CD4-positive, alpha-beta T cell treated with Interferon gamma for 1 hour (primary cell): ENCODE results near the gene PFKFB1.

Source experiments
- DNase-seq: peaks from one replicate; pipeline ENCODE4 v3.0.0-alpha.2; 2020

The PFKFB1 gene

DNA sequence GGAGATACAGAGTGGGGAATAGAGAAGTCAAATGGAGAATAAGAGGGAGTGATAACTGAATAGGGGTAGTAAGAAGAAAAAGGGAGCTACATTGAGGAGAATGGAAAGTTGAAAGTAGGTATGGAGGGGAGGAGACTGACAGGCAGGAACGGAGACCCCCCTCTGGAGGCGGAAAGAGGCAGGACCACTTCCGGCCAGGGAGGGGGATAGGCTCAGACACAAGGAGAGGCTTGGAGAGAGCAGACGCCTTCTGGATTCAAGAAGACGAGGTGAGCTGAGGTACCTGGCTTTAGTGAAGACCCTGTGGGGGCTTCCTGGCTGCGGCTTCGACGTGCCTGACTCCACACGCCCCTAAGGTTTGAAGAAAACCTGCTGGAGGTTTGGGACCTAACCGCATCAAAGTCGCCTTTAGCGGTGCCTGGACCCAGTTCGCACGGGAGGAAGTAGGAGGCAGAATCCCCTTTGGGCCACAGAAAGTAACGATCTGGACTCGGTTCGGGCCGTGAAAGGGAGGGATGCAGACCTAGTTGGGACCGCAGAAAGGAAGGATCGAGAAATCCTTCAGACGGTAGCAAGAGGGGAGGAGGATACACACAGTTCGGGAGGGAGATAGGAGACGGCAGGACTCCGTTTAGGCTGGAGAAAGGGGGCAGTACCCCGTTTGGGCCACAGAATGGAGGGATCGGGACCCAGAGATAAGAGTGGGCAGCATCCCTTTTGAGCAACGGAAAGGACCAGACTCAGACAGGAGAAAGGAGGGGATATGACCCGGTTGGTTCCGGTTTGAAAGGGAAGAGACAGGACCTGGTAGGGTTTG lies 73.2 kb downstream of the PFKFB1 start, which contains the start of gene TRO:
Gene TRO (plus strand): TSS at position 215 of the 817 bp plus-strand sequence. CDS start 1,423 bp downstream, outside the sequence.
- DNase-seq, result no peak

DNA sequence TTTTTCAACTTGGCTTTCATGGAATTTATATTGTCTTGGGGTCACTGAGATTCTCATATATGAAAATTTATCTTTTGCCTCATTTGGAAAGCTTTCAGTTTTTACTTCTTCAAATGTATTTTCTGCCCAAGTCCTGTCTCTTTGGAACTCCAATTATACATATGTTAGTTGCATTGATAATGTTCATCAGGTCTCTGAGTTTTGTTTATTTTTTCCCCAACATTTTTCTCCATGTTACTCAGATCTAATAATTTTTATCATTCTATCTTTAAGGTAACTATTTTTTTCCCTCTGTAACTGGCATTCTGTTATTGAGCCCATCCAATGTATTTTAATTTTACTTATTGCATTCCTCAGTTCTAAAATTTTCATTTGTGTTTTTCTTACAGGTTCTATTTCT lies 84.0 kb downstream of the PFKFB1 start:
- DNase-seq, result no peak

DNA sequence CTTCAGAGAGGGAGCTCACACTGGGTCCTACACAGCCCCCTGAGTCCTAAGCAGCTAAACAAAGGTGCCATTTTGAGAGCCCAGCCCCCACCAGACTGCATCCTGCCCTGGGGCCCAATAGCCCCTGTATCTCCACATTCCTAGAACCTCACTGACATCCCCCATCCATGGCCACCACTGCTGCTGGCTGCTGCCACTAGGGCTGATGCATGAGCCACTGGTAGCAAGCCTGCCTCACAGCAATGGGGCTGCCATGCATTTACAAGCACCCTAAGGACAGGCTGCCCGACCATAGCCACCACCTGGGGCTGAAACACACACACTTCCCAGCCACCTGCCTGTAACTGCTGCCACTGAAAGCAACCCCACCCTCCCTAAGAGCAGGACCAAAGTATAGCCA lies 99.8 kb downstream of the PFKFB1 start:
- no peak for DNase-seq

DNA sequence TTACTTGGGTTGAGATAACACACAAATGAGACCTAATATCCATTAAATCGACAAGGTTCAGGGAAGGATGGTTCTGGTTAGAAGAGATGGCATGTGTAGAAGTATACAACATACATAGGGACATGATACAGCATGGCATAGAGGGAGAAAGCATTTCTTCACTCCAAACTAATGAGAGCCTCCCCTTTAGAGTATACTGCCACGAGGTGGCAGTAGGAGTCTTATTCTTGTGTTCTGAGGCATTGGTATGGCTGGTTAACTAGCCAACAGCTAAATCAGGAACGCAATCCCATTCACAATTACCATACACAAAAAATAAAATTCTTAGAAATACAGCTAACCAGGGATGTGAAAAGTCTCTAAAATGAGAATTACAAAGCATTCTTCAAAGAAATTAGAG lies 102.4 kb downstream of the PFKFB1 start:
- DNase-seq, result peak; percentile 13

DNA sequence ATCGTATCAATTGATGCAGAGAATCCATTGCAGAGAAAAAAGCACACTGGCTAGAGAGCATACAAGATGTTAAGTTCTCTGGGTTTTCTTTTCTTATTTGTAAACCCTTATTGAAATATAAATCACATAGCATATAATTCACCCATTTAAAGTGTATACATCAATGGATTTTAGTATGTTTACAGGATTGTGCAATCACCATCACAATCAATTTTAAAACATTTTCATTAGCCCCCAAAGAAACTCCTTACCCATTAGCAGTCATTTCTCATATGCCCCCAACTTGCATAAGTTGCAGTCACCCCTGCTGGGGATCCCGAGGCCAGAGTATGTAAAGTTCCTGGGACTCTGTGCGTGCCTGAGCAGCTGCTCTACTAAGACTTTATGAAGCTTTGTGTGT lies 108.2 kb downstream of the PFKFB1 start:
- no peak for DNase-seq
